ENCODE results near the gene ADAM19. TPM values are rescaled to one million over a fixed set of nuclear protein-coding genes. Genes with fewer than 3 reads are reported as not detected.

ADAM19 gene
- total RNA-seq, 4 donors from 2014 or later = 1.1 to 47.9 (median 5.4) TPM

DNA sequence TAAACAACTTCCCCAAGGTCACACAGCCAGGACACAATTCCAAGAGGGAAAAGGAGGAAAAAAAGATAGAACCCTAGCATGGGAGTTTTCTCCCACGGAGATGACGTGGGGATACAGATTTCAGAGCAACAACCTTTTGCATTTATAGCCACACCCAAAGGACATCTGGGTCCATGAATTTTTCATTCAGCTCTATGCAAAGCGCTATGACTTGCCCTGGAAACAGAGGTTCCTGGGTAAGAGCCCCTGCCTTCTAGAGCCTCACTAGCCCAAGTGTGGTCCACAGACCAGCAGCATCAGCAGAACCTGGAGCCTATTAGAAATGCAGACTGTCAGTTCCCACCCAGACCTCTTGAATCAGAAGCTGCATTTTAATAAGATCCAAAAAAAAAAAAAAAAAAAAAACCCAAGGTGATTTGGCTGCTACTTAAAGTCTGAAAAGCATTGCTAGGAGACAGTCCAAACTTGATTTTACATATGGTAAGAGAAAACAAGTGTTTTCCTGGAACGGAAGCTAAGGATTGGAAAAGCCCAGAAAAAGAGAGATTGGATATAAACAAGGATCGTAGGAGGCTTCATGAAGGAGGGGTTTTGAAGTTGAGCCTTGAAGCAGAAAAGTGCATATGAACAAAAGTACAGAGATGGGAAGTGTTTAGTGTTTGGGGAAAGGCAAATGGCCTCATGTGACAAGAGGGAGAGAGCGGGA, 17.6 kb upstream of the ADAM19 start:
- no peak for TF ChIP-seq POLR2A (IDR thresholded peaks at IDR 0.05)
- no peak for TF ChIP-seq CTCF (IDR thresholded peaks at IDR 0.05)
- no peak for DNase-seq
- no peaks in the 10 kb centered on the region for H3K36me3 ChIP-seq
- H3K4me1 ChIP-seq = peaks cover 0 to 11% (median 4%) of the 10 kb centered on the region in 4 donors
- H3K4me3 ChIP-seq = no peak overlapping the region
- no peaks in the 10 kb centered on the region for H3K27me3 ChIP-seq
- no peaks in the 10 kb centered on the region for H3K9me3 ChIP-seq
- peak overlapping the region in 2 of 4 donors; percentile 4 to 68 for H3K27ac ChIP-seq

DNA sequence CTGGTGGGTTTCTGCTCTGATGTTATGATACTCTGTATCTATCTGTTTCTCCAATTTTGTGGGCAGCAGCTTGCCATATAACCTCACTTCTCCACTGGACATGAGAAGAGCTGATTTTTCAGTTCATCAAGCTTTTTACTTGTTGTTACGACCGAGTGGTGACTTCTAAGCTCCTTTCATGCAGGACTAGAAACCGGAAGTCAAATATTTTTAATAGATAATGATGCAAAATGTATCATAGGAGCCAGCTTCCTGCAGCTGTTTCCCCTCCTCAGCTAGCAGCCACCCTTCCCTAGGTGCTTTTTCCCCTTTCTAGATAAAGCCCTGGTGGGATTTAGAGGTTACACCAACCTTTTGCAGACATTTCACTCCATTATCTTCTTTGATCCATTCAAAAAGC, 17.0 kb upstream of the ADAM19 start:
- Histone ChIP-seq H3K4me1 (peaks cover 0 to 7% (median 3%) of the 10 kb centered on the region in 4 donors), H3K9me3 (no peaks in the 10 kb centered on the region), H3K36me3 (no peaks in the 10 kb centered on the region), H3K27me3 (no peaks in the 10 kb centered on the region), H3K4me3 (no peak overlapping the region), H3K27ac (peak overlapping the region in 2 of 4 donors; percentile 4 to 68)
- TF ChIP-seq POLR2A (IDR thresholded peaks at IDR 0.05) (no peak), CTCF (IDR thresholded peaks at IDR 0.05) (no peak)
- peak in 2 of 3 donors; percentile 53 to 65 for DNase-seq

DNA sequence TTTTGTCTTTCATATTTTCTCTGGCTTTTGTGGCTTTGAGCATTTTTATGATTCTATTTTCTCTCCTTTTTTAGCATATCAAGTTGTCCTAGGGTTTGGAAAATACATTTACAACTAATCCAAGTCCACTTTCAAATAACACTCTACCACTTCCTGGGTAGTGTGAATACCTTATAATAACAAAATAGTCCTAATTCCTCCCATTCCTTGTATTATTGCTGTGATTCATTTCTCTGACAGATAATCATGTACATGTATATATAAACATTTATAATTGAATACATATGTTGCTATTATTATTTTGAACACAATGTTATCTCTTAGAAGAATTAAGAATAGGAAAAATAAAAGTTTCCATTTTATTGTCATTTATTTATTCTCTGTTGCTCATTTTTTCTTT, 14.9 kb upstream of the ADAM19 start:
- no peaks in the 10 kb centered on the region for H3K9me3 ChIP-seq

DNA sequence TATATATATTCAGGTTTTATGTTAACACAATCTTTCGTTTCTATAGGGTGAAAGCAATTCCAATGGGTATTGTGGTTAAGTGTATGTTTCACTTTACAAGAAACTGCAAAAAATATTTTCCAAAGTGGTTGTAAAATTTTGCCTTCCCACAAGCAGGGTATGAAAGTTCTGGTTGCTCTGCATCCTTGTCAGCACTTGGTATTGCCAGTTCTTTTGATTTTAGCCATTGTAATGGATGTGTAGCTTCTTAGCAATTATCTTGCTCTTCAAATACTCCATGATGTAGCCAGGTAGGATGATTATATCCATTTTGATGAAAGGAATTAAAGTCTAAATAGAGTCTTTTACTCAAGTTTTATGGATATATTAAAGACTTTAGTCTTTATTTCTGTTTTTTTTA, 9.1 kb upstream of the ADAM19 start:
- Histone ChIP-seq H3K9me3 (no peaks in the 10 kb centered on the region), H3K4me3 (no peak overlapping the region), H3K36me3 (no peaks in the 10 kb centered on the region), H3K27ac (no peak overlapping the region), H3K27me3 (no peaks in the 10 kb centered on the region), H3K4me1 (peaks cover 0 to 4% (median 0%) of the 10 kb centered on the region in 4 donors)
- DNase-seq = no peak
- TF ChIP-seq CTCF (IDR thresholded peaks at IDR 0.05) (no peak), POLR2A (IDR thresholded peaks at IDR 0.05) (no peak)

More for the DNA sequence above, 14.9 kb upstream of the ADAM19 start:
- H3K4me3 ChIP-seq = no peak overlapping the region
- no peaks in the 10 kb centered on the region for H3K4me1 ChIP-seq
- no peak for TF ChIP-seq CTCF (IDR thresholded peaks at IDR 0.05)
- no peak for TF ChIP-seq POLR2A (IDR thresholded peaks at IDR 0.05)
- no peak overlapping the region for H3K27ac ChIP-seq
- H3K36me3 ChIP-seq = no peaks in the 10 kb centered on the region
- H3K27me3 ChIP-seq = no peaks in the 10 kb centered on the region
- no peak for DNase-seq

DNA sequence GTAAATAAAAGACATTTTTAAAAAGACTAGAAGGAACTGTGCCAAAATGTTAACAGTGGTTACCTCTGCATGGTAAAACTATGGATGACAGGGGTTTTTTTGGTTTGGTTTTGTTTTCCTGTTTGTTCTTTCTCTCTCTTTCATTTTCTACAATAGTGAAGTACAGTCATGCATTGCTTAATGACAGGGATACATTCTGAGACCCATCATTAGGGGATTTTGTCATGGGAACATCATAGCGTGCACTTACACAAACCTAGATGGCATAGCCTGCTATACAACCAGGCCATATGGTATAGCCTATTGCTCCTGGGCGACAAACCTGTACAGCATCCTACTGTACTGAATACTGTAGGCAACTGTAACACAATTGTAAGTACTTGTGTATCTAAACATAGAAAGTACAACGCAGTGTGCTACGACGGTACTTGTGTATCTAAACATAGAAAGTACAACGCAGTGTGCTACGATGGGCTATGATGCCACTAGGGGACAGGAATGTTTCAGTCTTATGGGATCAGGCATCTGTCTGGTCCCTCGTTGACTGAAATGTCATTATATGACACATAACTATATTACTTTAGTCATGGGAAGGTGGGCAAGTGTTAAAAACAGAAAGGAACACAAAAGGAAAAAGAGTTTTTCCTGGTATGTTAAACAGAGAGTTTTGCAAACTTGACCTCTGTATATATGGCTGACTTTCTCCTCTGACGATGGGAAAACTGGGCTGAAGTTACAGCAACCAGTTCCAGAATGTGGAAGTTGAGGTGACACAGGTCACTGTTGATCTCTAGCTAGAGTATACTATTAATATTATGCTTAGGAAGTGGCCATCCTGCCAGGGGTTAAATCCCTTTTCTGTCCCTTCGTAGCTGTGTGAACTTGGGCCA, 7.4 kb upstream of the ADAM19 start:
- Histone ChIP-seq H3K36me3 (no peaks in the 10 kb centered on the region), H3K9me3 (no peaks in the 10 kb centered on the region), H3K27ac (peak overlapping the region in 2 of 4 donors; percentile 8 to 30), H3K4me1 (peaks cover 0 to 4% (median 0%) of the 10 kb centered on the region in 4 donors), H3K27me3 (no peaks in the 10 kb centered on the region), H3K4me3 (no peak overlapping the region)
- peak in 2 of 6 experiments; percentile 7 to 26 for TF ChIP-seq CTCF (IDR thresholded peaks at IDR 0.05)
- no peak for TF ChIP-seq POLR2A (IDR thresholded peaks at IDR 0.05)
- DNase-seq = no peak

Data from Peyer's patch (tissue), 4 donors.